ENCODE results near the gene IQGAP2. TPM values are rescaled to one million over a fixed set of nuclear protein-coding genes. Genes with fewer than 3 reads are reported as not detected.

The IQGAP2 gene
- polyA plus RNA-seq, 1 experiment = 0.01 TPM

DNA sequence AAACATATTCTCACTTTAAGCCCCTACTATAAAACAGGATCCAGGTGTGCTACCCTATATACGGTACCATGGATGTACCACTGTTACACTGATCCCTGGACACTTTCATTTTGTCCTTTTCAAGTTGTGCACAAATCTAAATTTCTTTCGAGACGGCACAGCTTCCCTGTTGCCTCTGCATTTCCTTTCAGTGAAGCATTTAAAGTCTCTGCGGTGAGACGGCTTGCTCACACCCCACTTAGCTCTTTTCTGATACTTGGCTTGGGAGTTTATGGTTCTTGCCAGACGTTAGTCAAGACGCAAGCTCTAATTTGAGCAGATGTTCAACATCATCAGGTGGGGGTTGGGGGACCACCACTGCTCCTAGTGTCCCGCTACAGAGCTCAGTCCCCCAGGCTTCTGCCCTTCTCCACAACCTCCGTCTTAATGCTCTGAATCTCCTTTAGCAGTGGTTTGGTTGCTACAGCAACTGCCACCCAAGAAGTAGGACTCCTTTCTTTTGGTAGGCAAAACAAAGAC, 204.3 kb downstream of the IQGAP2 start:
- H3K27me3 ChIP-seq (ENCODE audit: control insufficient read depth, insufficient read depth, low read length) = no peaks in the 10 kb centered on the region
- H3K4me3 ChIP-seq (ENCODE audit: low read depth, low read length) = no peak overlapping the region
- POLR2A ChIA-PET = interaction anchor here (0.6 to 0.9 kb wide), 2 partner anchors 10 to 166 kb away, joined by 3 read pairs; no protein-coding TSS in a partner anchor
- no peak for DNase-seq (ENCODE audit: low read depth)
- TF ChIP-seq CTCF (IDR thresholded peaks at IDR 0.05; ENCODE audit: insufficient read depth, low read depth, low read length) = no peak
- CTCF ChIA-PET = interaction anchor here (0.9 to 15.4 kb wide), 5 partner anchors 10 to 168 kb away, joined by 3 to 257 read pairs (median 3); no protein-coding TSS in a partner anchor
- H3K36me3 ChIP-seq (ENCODE audit: control insufficient read depth, insufficient read depth, low read length) = no peaks in the 10 kb centered on the region

GRCh38 chr5:76608833-76609232, 205.7 kb downstream of the IQGAP2 start:
- CTCF ChIA-PET = interaction anchor here (1.1 to 15.4 kb wide), 3 partner anchors 8 to 166 kb away, joined by 3 to 257 read pairs (median 3); no protein-coding TSS in a partner anchor
- no peaks in the 10 kb centered on the region; the same call in 1 of the 2 replicates for H3K36me3 ChIP-seq (ENCODE audit: control insufficient read depth, insufficient read depth, low read length)
- H3K27me3 ChIP-seq (ENCODE audit: control insufficient read depth, insufficient read depth, low read length) = no peaks in the 10 kb centered on the region
- POLR2A ChIA-PET = no interaction called here
- H3K4me3 ChIP-seq (ENCODE audit: low read depth, low read length) = no peak overlapping the region
- TF ChIP-seq CTCF (IDR thresholded peaks at IDR 0.05; ENCODE audit: insufficient read depth, low read depth, low read length) = no peak
- no peak for DNase-seq (ENCODE audit: low read depth)

DNA sequence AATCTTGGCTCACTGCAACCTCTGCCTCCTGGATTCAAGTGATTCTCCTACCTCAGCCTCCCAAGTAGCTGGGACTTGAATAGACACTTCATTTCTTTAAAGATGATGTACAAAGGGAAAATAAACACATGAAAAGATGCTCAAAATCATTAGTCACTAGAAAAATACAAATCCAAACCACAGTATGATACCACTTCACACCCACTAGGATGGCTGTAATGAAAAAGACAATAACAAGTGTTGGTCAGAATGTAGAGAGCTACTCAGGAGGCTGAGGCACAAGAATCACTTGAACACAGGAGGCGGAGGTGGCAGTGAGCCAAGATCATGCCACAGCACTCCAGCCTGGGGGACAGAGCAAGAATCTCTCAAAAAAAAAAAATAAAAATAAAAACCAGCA, 207.1 kb downstream of the IQGAP2 start:
- CTCF ChIA-PET = interaction anchor here (1.8 kb wide), 1 partner anchor 30 kb away, joined by 6 read pairs; no protein-coding TSS in a partner anchor
- Histone ChIP-seq H3K36me3 (ENCODE audit: control insufficient read depth, insufficient read depth, low read length) (no peaks in the 10 kb centered on the region; the same call in 1 of the 2 replicates), H3K27me3 (ENCODE audit: control insufficient read depth, insufficient read depth, low read length) (no peaks in the 10 kb centered on the region), H3K4me3 (ENCODE audit: low read depth, low read length) (no peak overlapping the region)
- POLR2A ChIA-PET = no interaction called here
- DNase-seq (ENCODE audit: low read depth) = no peak
- no peak for TF ChIP-seq CTCF (IDR thresholded peaks at IDR 0.05; ENCODE audit: insufficient read depth, low read depth, low read length)

DNA sequence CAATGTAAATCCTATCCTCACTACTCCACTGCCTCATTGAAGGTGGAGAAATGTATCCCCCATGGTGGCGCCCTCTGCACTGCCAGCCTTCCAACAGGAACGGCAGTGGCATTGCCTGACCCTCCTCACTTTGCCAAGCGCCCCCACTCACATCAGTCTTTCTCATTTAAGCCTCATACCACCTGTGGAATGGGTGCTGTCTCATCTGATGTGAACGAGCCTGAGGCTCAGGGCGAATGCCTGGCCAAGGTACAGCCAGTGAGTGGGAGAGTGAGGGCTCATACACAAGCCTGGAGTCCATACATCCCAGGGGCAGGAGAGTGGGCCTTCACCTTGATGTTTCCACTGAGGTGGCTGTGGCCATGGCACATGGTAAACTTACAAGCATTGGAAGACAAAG, 209.9 kb downstream of the IQGAP2 start:
- DNase-seq (ENCODE audit: low read depth) = no peak
- Histone ChIP-seq H3K4me3 (ENCODE audit: low read depth, low read length) (no peak overlapping the region), H3K36me3 (ENCODE audit: control insufficient read depth, insufficient read depth, low read length) (no peaks in the 10 kb centered on the region; the same call in 1 of the 2 replicates), H3K27me3 (ENCODE audit: control insufficient read depth, insufficient read depth, low read length) (no peaks in the 10 kb centered on the region)
- CTCF ChIA-PET = interaction anchor here (0.6 to 2.3 kb wide), 2 partner anchors 44 to 162 kb away, joined by 4 to 11 read pairs; no protein-coding TSS in a partner anchor
- POLR2A ChIA-PET = no interaction called here
- TF ChIP-seq CTCF (IDR thresholded peaks at IDR 0.05; ENCODE audit: insufficient read depth, low read depth, low read length) = no peak

DNA sequence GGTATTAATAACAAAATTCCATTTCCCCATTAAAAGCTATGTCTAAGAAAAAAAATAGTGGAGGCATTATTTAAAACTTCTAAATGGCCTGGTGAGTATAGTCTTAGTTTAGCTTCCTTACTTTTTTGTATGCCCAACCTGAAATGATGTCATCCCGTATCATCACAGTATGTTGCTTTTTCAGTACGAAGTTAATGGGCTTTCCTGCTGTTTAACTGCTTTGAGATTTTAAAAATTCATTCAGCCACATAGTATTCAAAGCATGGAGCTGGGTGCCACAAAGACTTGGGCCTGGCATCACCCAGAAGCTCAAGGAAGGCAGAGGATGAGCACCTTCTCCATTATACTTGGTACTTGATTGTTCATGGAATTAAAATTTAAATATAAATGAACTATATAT, 212.7 kb downstream of the IQGAP2 start:
- Histone ChIP-seq H3K36me3 (ENCODE audit: control insufficient read depth, insufficient read depth, low read length) (no peaks in the 10 kb centered on the region; the same call in 1 of the 2 replicates), H3K27me3 (ENCODE audit: control insufficient read depth, insufficient read depth, low read length) (no peaks in the 10 kb centered on the region), H3K4me3 (ENCODE audit: low read depth, low read length) (no peak overlapping the region)
- no peak for DNase-seq (ENCODE audit: low read depth)
- ChIA-PET POLR2A (interaction anchor here (0.8 kb wide), 1 partner anchor 63 kb away, joined by 3 read pairs; no protein-coding TSS in a partner anchor), CTCF (interaction anchor here (0.9 to 1.3 kb wide), 2 partner anchors 12 to 14 kb away, joined by 3 to 7 read pairs; no protein-coding TSS in a partner anchor)
- no peak for TF ChIP-seq CTCF (IDR thresholded peaks at IDR 0.05; ENCODE audit: insufficient read depth, low read depth, low read length)
